T-helper 22 cell (primary cell): ENCODE measurements around the gene CCDC177.

ENCODE experiments used
- DNase-seq: peaks from one replicate; pipeline ENCODE4 v3.0.0-alpha.2; 2020; ENCODE audit warnings: low read depth

The CCDC177 gene

GRCh38 chr14:69528930-69529329 lies 45.7 kb downstream of the CCDC177 start:
- no peak for DNase-seq

DNA sequence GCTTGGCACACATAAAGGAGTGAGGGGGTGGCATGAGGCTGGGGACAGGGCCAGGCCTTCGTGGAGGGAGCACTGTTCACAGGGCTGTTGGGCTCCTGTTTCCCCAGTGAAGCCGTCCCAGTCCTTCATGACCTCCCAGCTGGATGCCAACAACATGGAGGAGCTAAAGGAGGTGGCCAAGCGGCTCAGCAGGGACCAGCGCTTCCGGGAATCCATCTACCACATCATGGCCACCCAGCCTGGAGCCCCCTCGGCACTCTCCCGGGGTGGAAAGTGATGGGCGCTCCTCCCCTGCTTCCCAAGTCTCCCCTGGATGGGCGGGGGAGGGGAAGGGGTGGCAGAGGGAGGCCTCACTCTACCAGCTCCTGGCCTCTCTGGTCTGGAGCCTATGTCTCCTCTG lies 46.5 kb downstream of the CCDC177 start:
- no peak for DNase-seq

DNA sequence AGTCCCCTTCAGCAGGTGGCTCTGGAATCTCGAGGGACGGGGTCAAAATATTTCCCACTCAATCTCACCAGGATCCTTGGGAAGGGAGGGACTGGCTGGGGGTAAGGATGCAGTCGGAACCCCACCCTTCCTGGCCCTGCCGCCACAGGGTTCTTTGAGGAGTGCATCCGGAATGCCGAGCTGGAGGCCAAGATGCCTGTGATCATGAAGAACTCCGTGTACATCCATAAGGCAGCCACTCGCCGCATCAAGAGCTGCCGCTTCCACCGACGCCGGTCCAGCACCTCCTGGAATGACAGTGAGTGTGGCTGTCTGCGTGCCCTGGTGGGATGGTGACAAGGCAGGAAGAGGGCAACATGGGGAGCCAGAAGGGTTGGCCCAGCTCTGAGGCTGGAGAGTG lies 47.0 kb downstream of the CCDC177 start:
- DNase-seq, result no peak

GRCh38 chr14:69525896-69526295 lies 48.8 kb downstream of the CCDC177 start:
- DNase-seq, result no peak

- DNase-seq, result no peak
Observed at GRCh38 chr14:69522026-69522425, 52.6 kb downstream of the CCDC177 start.
